Measurements from ENCODE around the gene NPEPPS.
"Not testable (repeated sequence)": the region's sequence is repeated elsewhere in the genome, so short reads cannot be mapped to it uniquely, and the experiment has no call there.

Gene NPEPPS, protein sequence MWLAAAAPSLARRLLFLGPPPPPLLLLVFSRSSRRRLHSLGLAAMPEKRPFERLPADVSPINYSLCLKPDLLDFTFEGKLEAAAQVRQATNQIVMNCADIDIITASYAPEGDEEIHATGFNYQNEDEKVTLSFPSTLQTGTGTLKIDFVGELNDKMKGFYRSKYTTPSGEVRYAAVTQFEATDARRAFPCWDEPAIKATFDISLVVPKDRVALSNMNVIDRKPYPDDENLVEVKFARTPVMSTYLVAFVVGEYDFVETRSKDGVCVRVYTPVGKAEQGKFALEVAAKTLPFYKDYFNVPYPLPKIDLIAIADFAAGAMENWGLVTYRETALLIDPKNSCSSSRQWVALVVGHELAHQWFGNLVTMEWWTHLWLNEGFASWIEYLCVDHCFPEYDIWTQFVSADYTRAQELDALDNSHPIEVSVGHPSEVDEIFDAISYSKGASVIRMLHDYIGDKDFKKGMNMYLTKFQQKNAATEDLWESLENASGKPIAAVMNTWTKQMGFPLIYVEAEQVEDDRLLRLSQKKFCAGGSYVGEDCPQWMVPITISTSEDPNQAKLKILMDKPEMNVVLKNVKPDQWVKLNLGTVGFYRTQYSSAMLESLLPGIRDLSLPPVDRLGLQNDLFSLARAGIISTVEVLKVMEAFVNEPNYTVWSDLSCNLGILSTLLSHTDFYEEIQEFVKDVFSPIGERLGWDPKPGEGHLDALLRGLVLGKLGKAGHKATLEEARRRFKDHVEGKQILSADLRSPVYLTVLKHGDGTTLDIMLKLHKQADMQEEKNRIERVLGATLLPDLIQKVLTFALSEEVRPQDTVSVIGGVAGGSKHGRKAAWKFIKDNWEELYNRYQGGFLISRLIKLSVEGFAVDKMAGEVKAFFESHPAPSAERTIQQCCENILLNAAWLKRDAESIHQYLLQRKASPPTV

DNA sequence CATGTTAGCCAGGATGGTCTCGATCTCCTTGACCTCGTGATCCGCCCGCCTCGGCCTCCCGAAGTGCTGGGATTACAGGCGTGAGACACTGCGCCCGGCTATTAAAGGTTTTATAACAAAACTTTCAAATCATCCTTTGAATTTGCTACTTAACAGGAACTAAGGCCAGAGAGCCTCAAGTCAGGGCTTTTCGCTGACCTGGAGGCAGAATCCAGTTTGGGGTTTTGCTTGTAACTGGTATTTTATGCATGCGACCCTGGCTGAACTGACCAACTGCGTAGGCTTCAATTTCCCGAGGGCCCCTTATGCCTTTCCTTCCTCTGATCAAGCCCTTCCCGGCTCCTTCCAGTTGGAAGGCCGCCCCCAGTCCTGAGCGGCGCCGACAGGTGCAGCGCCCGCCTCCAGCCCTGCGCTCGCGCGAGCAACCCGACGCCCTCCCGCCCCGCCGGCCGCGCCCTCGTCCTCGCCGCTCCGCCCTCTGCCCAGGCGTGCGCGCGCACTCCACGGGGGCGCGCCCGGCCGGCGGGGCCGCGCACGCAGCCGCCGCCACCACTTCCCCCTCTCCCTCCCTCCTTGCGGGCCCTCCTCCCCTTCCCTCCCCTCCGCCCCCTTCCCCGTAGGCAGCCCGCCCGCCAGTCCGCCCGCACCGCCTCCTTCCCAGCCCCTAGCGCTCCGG, at the start of gene NPEPPS:
Gene NPEPPS, plus strand, starts transcription at position 552 of the 676 bp plus-strand sequence. CDS start 193 bp downstream, outside the sequence.
- peak; percentile 92 to 94 for DNase-seq

DNA sequence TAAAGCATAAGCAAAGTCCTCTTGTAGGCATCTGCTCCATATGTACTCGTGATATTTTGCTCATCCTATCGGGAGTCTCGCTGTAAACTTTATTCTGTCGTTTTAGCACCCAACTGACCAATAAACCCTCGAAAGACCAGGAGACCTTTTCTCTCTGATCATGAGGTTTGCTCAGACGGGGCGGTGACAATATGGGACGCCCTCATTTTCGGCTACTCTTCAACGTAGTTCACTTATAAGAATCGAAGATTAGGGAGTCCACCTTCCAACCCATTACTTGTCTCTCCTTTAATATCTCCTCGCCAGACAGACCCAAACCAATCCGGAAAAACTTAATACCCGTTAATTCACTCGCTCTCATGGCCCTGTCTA, 39.1 kb upstream of the NPEPPS start:
- peak in 1 of 2 donors; percentile 16 for DNase-seq

DNA sequence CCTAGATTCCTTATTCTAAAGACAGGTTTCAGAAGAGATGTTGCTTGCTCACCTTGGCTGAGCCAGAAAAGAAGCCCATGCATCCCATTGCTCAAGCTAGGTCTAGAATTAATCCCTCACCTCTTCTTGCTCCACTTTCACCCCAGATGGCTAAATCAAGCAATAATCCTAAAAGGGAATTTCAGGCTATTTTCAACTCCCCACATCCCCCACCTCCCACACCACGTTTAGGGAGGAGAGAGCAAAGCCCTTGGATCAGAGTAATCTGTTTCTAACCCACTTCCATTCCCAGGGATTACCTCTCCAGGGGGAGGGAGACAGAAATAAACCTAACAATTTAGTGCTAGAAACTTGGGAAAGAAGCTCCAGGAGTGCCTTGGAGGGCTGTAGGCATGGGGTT, 31.8 kb upstream of the NPEPPS start:
- not testable (repeated sequence) for DNase-seq

DNA sequence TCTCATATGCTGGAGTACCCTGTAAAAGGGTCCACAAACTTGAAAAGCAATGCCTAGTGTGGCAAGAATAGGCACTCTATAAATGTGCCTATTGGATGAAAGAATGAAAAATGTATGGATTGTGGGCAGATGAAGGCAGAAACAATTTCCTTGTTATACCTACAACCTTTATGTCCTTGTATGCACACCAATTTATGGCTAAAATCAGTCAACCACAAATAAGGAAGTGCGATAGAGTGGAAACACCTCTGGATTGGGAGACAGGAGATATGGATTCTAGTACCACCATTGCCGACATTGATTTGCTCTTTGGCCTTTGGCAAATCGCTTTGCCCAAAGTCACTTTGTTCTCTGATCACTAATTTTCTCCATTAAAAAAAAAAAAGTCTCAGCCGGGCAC, 31.4 kb upstream of the NPEPPS start:
- not testable (repeated sequence) for DNase-seq

DNA sequence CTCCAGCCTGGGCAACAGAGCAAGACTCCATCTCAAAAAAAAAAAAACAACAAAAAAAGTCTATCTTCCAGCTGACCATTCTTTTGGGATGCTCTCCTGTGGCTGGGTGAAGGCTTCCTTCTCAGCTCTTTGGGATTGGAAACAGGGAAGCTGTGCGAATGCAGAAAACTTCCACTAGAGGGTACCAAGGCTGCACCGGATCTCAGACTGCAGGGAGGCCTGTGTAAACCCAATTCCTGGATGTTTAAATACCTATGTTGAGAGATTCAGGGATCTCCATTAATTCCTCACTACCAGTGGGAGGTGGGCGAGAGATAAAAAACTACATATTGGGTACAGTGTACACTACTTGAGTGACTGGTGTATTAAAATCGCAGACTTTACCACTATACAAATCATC, 30.3 kb upstream of the NPEPPS start:
- DNase-seq = not testable (repeated sequence)

DNA sequence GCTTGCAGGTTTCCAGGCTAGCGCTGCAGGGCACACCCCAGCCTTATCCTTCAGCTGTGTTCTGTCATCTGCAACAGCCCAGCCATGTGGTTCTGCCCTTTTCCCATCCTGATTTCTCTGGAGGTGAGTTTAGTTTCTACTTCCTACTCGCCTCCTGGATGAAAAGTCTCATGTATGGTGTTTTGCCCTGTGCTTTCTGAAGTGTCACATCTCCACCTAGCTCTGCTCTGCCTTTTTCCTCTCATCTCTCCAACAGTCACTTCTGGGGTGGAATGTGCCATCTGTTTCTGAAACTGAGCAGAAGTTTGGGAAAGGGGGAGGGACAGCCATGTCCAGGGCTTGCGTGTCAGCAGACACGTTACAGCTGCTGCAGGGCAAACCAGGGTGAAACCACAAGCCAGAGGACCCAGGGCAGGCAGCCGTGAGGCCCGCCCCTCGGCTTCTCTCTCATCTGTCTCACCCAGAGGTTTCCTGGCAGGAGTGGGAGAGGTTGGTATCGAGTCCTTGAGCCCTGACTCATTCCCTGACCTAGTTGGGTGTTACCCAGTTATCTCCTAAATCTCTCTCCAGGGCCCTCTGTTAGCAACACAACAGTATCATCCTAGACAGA, 28.7 kb upstream of the NPEPPS start:
- DNase-seq = not testable (repeated sequence)

DNA sequence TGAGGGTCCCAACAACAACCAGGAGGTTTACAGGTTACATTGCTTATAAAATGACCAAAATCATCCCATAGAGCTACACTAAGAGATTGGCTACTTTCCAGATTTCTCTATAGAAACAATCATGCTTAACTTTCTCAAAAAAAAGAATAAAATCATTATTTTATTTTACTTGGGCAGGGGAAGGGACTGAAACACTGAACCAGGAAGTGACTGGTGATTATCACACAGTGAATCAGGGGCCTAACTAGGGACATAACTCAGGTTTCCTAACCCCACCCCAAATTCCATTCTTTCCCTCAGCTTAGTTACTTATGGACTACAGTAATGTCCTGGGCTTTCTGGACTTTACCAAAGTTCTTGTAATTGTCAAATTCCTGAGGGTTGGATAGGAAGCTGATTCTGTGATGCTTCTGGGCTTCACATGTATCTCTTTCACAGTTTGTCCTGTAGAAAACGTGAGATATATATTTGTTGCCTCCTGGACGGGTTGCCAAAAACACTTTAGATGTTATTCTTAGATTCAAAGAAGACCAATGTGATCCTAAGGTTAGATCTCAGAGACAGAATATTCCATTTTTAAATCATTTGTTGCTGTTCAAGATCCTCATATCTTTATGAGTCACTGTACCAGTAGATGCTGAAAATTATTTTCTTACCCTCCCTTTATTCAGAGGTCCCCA, 28.0 kb upstream of the NPEPPS start:
- not testable (repeated sequence) for DNase-seq

DNA sequence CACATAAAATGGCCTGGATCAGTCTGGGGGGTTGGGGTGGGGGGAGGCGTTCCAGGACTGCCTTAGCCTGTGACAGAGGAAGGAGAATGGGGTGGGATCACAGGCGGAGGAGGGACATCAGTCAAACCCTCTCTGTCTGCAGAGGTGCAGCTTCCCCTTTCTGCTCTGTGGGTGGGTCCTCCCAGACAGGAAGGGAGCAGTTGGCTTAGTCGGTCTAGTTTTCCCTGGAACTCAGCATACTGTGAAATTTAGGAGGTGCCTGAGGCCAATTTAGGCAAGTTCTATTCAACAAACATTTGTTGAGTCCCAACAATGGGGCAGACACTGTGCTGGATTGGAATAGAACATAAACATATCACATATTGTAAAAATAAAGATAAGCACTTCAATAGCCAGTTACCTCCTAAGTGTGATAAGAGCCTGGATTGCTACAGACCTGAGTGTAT, 19.2 kb upstream of the NPEPPS start:
- not testable (repeated sequence) for DNase-seq

DNA sequence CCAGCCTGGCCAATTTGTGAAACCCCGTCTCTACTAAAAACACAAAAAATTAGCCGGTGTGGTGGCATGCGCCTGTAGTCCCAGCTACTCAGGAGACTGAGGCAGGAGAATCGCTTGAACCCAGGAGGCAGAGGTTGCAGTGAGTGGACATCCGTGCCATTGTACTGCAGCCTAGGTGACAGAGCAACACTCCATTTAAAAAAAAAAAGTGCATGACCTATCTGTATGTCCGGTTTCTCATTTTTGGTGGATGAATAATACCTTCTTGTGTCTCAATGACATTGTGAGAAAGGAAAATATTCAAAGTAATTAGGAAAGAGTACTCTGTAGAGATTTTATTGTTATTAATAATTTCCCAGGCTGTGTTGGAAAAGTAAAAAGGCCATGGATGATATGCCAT, 17.6 kb upstream of the NPEPPS start:
- not testable (repeated sequence) for DNase-seq

DNA sequence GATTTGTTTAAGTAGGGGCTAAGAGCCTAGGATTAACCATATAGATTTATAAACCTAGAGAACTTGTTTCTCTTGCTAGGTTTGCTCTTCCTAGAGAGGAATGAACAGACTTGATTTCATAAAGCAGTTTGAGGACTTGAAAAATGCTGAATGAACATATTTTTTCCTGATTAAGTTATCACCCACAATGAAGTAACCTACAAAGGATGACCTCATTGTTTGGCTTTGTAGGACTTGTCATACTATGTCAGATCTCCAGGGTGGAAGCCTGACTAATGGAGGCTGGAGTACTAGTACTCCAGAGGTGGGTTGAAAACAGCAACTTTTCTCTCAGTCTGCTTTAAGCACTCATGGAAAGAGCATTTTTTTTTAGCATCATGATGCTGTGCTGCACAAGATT, 12.0 kb upstream of the NPEPPS start:
- not testable (repeated sequence) for DNase-seq

DNA sequence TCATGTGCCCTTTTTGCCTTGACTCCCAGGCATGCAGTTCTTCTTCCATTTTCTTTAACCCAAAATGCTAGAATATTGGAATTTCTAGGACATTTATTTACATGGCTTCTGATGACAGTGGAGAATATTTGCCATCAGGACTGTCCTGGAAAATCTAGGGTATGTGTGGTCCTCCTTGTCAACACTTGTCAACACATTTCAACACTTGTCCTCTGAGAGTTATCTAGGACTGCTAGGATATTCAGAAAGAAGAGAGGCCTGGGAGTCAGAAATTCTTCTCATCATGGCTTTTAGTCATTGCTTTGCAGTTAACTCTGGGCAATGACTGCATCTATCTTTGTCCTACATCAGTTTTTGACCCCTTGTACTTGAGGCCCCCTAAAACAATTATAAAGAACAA, 11.5 kb upstream of the NPEPPS start:
- not testable (repeated sequence) for DNase-seq

DNA sequence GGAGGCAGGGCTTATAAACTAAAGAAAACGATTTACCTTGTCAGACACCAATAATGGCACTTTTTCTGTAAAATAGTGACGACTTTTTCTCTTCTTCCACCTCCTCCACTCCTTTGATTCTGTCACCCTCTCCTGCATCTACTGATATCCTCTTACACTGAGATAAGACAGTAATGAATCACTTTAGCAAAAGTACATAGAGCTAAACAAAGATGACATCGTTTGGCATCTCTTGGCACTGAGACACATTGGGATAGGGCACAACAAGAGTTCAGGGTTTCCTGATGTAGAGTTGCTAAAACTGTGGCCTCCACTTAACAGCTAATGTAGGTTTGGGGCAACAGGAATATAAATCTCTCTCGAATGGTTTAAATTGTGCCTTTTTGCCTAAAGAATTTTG, 10.6 kb upstream of the NPEPPS start:
- not testable (repeated sequence) for DNase-seq

DNA sequence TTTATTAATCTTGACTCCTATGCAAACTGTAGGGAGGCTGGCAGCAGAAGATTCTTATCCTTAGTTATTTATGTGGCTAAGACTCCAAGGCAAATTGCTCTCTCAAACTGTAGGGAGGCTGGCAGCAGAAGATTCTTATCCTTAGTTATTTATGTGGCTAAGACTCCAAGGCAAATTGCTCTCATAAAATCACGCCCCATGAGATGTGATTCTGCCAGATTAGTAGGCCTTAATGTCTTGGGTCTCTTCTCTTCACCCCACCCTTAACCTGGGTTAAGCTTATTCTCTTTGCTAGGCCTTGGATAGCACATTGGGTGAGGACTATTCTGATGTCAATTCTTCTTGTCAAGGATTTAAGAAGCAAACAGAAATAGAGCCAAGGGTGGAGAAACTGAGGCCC, 9.5 kb upstream of the NPEPPS start:
- not testable (repeated sequence) for DNase-seq

DNA sequence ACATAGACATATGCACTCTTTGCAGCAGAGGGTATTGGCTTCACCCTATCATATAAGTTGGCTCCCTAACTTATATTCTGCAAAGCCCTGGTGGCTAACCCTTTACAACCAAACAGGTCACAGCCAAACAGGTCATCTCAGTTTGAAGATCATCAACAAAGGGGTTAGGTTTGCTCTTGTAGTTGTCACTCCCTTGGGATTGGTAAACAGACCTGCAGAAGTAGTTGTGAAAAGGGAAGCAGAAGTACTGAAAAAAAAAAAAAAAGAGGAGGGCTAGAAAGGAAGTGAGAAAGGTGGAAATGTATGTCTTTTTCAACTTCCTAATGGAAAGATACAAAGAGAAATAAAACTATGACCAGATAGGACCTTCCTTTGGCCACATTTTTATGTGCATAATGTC, 8.6 kb upstream of the NPEPPS start:
- DNase-seq = not testable (repeated sequence)

DNA sequence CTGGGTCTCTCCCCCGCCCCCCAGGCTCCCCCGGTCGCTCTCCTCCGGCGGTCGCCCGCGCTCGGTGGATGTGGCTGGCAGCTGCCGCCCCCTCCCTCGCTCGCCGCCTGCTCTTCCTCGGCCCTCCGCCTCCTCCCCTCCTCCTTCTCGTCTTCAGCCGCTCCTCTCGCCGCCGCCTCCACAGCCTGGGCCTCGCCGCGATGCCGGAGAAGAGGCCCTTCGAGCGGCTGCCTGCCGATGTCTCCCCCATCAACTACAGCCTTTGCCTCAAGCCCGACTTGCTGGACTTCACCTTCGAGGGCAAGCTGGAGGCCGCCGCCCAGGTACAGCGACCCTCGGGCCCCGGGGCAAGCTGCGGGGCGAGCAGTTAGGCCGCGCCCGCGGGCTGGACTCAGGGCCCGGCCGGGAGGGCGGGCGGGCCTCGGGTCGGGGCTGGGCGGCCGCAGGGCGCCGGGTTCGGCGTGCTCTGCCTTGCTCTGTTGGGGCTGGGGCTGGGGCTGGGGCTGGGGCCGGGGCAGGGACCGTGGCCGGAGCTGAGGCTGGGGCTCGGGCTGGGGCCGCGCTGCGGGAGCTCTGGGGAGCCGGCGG, 419 bp downstream of the NPEPPS start:
- DNase-seq = not testable (repeated sequence)

DNA sequence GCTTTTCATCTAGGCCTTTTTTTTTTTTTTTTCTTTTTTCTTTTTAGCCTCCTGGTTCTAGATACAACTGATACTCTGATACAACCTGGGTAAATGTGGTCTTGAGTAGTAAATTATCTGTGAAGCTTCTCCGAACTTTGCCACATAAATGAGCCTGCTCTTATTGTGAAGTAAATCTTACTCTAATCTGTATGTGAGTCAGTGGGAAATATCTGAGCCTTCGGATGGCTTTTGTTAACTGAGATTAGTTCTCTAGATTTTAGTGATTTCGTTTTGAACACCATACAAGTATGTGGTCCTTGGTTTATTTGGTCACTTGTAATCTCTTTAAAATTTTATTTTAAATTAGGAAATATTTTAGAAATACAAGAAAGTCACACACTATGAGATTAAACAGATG, 8.2 kb downstream of the NPEPPS start:
- not testable (repeated sequence) for DNase-seq

DNA sequence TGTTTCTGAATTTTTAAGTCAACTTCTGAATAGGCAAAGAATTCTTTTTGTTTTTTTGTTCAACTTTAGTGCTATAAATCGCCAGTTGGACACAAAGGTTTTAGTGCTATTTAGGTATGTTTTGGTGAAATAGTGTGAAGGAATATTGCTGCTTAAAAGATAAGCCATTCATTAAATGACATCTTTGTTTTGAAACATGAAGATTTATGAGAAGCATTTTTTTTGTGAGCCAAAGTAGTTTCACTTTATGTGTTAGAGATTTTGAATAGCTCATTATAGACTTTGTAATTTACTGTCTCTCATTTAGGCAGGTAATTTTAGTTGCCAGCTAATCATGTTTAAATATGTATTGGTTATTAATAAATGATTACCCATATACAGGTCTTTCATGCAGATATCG, 10.8 kb downstream of the NPEPPS start:
- not testable (repeated sequence) for DNase-seq

DNA sequence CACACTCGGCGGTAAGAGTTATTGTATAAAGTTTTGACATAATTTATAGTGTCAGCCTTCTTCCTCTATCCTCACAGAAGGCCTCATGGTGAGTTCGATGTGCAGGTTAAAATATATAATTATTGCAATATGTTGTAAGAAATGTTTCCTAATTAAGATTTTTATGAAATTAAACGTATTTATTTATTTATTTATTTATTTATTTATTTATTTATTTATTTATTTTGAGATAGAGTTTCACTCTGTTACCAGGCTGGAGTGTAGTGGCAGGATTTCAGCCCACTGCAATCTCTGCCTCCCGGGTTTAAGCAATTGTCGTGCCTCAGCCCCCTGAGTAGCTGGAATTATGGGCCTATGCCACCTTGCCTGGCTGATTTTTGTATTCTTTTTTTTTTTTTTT, 13.4 kb downstream of the NPEPPS start:
- not testable (repeated sequence) for DNase-seq

DNA sequence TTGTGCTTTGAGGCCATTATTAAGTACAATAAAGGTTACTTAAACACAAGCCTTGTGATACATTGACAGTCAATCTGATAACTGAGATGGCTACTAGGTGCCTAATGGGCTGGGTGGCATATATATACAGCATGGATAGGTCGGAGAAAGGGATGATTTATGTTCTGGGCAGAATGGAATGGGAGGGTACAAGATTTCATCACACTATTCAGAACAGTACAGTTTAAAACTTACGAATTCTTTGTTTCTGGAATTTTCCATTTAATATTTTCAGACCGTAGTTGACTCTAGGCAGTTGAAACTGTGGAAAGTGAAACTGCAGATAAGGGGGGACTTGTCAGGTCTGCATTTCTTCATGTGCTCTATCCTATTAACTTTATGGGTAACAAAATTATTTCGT, 23.8 kb downstream of the NPEPPS start:
- DNase-seq = not testable (repeated sequence)

DNA sequence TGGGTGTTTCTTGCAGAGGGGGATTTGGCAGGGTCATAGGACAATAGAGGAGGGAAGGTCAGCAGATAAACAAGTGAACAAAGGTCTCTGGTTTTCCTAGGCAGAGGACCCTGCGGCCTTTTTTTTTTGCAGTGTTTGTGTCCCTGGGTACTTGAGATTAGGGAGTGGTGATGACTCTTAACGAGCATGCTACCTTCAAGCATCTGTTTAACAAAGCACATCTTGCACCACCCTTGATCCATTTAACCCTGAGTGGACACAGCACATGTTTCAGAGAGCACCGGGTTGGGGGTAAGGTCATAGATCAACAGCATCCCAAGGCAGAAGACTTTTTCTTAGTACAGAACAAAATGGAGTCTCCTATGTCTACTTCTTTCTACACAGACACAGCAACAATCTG, 25.2 kb downstream of the NPEPPS start:
- not testable (repeated sequence) for DNase-seq

DNA sequence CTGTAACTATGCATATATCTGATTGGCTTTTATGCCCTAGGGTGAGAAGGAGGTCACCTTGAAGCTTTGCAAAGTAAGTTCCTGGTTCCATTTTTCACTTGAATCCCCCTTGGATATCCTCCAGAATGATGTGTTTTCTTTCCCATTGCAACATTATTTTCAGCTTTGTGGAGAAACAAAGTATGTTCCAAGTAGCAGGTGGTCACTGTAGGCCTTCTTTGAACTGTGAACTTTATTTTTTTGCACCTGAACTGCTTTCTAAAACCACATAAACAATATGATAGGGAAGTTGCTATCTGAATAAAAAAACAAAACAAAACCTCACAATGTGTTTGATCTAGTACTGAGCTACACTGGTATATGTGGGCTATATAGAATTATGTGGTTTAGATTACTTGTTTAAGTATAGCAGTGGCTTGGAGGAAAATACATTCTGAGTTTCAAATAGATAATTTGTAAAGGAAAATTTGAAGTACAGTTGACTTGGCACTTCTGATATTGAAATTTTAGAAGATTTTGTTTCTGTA, 29.7 kb downstream of the NPEPPS start:
- not testable (repeated sequence) for DNase-seq

All from CD4-positive, alpha-beta T cell treated with Interferon alpha-2 for 1 hour (primary cell).